Fibroblast of lung (primary cell): Measurements from ENCODE around the gene MEGF6.

Experiments used
- EZH2 ChIP-seq: IDR thresholded peaks from 2 replicates; pipeline ENCODE4 v1.5.1; 2012; ENCODE audit warnings: low read length, control low read depth, mild to moderate bottlenecking; ENCODE audit errors: missing control alignments
- TF ChIP-seq, protein P1 (sequence below), 2 donors: IDR thresholded peaks in 1 of 2; conservative IDR thresholded peaks in 1 of 2; 1 replicate in 1 of 2; 2 replicates in 1 of 2; pipeline ENCODE4 v1.5.1; 2011 to 2012; ENCODE audit warnings: low read length in 2 of 2, control low read depth in 1 of 2, inconsistent platforms in 1 of 2, low read depth in 1 of 2, mild to moderate bottlenecking in 1 of 2

DNA sequence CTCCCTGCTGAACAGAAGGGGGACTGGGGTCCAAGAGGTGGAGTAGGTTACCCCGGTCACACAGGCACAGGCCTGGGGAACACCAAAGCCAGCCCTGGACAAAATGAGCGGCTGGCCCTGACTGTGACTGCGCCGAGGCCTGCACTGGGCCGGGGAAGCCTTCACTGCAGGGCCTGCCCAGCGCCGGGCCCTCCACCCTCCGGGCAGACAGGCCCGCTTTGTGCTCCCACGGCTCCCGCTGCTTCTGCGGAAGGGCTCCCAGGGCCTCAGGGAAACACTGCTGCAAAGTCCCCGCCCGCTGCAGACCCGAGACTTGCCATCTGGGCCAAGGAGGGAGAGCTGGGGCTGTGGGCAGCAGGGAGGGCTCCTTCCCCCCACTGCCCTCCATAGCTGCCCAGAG, 35.3 kb downstream of the MEGF6 start:
- TF ChIP-seq, protein P1, sequence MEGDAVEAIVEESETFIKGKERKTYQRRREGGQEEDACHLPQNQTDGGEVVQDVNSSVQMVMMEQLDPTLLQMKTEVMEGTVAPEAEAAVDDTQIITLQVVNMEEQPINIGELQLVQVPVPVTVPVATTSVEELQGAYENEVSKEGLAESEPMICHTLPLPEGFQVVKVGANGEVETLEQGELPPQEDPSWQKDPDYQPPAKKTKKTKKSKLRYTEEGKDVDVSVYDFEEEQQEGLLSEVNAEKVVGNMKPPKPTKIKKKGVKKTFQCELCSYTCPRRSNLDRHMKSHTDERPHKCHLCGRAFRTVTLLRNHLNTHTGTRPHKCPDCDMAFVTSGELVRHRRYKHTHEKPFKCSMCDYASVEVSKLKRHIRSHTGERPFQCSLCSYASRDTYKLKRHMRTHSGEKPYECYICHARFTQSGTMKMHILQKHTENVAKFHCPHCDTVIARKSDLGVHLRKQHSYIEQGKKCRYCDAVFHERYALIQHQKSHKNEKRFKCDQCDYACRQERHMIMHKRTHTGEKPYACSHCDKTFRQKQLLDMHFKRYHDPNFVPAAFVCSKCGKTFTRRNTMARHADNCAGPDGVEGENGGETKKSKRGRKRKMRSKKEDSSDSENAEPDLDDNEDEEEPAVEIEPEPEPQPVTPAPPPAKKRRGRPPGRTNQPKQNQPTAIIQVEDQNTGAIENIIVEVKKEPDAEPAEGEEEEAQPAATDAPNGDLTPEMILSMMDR (conservative IDR thresholded peaks at IDR 0.05 in 1 of 2, IDR thresholded peaks at IDR 0.05 in 1 of 2; ENCODE audit: low read depth in 1 of 2, low read length in 2 of 2), result no peak
- TF ChIP-seq EZH2, result no peak
